Measurements from ENCODE around the gene PLOD1.

DNA sequence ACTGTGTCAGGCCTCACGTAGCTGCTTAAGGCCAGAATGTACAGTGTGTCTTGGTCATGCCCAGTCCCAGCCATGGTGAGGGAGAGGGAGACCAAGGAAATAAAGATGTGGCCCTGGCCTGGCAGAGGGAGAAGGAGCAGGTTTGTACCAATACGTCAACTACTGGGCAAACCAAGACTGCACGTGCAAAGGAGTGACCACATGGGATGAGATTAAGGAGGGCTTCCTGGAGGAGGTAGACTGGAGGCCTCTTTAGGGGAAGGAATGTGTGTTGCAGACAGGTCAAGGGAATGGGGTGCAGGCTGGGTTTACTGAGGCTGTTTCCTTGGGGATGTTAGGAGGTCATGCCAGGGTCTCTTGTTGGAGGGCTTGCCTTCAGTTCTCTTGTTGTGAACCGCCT lies 7.8 kb downstream of the PLOD1 start:
- TF ChIP-seq, protein P1, sequence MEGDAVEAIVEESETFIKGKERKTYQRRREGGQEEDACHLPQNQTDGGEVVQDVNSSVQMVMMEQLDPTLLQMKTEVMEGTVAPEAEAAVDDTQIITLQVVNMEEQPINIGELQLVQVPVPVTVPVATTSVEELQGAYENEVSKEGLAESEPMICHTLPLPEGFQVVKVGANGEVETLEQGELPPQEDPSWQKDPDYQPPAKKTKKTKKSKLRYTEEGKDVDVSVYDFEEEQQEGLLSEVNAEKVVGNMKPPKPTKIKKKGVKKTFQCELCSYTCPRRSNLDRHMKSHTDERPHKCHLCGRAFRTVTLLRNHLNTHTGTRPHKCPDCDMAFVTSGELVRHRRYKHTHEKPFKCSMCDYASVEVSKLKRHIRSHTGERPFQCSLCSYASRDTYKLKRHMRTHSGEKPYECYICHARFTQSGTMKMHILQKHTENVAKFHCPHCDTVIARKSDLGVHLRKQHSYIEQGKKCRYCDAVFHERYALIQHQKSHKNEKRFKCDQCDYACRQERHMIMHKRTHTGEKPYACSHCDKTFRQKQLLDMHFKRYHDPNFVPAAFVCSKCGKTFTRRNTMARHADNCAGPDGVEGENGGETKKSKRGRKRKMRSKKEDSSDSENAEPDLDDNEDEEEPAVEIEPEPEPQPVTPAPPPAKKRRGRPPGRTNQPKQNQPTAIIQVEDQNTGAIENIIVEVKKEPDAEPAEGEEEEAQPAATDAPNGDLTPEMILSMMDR (IDR thresholded peaks at IDR 0.05) = no peak
- no peak for TF ChIP-seq POLR2A (IDR thresholded peaks at IDR 0.05)

Measured in uterus (tissue), 2 donors.